GM23338 (cell line): ENCODE results near the gene PCDH1. TPM values are rescaled to one million over a fixed set of nuclear protein-coding genes. Genes with fewer than 3 reads are reported as not detected.

Experiments
- ATAC-seq: fragments of 200-7000 bp; cut with Tn5 transposase; 3 replicates; pipeline ENCODE4 v1.9.1; 2020
- DNase-seq: peaks from one replicate; pipeline ENCODE4 v3.0.0-alpha.2; 2015; ENCODE audit warnings: low spot score
- H2AFZ ChIP-seq: fragments of 200-600 bp; sonication (generic); 2 replicates; pipeline ENCODE4 v1.8.0; 2016; ENCODE audit warnings: antibody characterized with exemption, mild to moderate bottlenecking, moderate library complexity
- H3F3A ChIP-seq: fragments of 200-600 bp; sonication (generic); replicated peaks from 2 replicates; pipeline ENCODE4 v1.8.0; 2017; ENCODE audit warnings: antibody characterized with exemption, mixed run types, low read depth
- H3K27ac ChIP-seq: fragments of 200-600 bp; sonication (generic); 2 replicates; pipeline ENCODE4 v1.6.1; 2016; ENCODE audit warnings: low read depth
- H3K27me3 ChIP-seq: fragments of 200-600 bp; sonication (generic); 2 replicates; pipeline ENCODE4 v1.8.0; 2016; ENCODE audit warnings: mild to moderate bottlenecking, mixed run types, moderate library complexity; ENCODE audit not compliant: insufficient read depth
- H3K36me3 ChIP-seq: fragments of 200-600 bp; sonication (generic); 2 replicates; pipeline ENCODE4 v1.8.0; 2016; ENCODE audit warnings: mild to moderate bottlenecking; ENCODE audit not compliant: insufficient read depth
- H3K4me1 ChIP-seq: fragments of 200-600 bp; sonication (generic); 2 replicates; pipeline ENCODE4 v1.8.0; 2016; ENCODE audit warnings: mild to moderate bottlenecking, moderate library complexity; ENCODE audit not compliant: insufficient read depth
- H3K4me2 ChIP-seq: fragments of 200-600 bp; sonication (generic); 2 replicates; pipeline ENCODE4 v1.7.1; 2017; ENCODE audit warnings: mixed run types
- H3K4me3 ChIP-seq: fragments of 200-600 bp; sonication (generic); 2 replicates; pipeline ENCODE4 v1.6.1; 2016; ENCODE audit warnings: mixed run types
- H3K79me2 ChIP-seq: fragments of 200-600 bp; sonication (generic); replicated peaks from 2 replicates; pipeline ENCODE4 v1.8.0; 2017; ENCODE audit warnings: mild to moderate bottlenecking; ENCODE audit not compliant: insufficient read depth
- H3K9me2 ChIP-seq: fragments of 200-600 bp; sonication (generic); 2 replicates; pipeline ENCODE4 v1.8.0; 2017; ENCODE audit not compliant: insufficient read depth
- H4K20me1 ChIP-seq: fragments of 200-600 bp; sonication (generic); replicated peaks from 2 replicates; pipeline ENCODE4 v1.8.0; 2017; ENCODE audit warnings: mild to moderate bottlenecking; ENCODE audit not compliant: insufficient read depth
- H3K27ac Mint-ChIP-seq: 2 replicates; pipeline ENCODE4 v1.8.0; 2020; ENCODE audit warnings: inconsistent platforms, mild to moderate bottlenecking, moderate library complexity, mixed read lengths
- H3K27me3 Mint-ChIP-seq: 3 replicates; pipeline ENCODE4 v1.8.0; 2022; ENCODE audit warnings: low read depth, mild to moderate bottlenecking, moderate library complexity, mixed read lengths, inconsistent platforms; ENCODE audit not compliant: insufficient read depth, poor library complexity
- H3K36me3 Mint-ChIP-seq: 3 replicates; pipeline ENCODE4 v1.8.0; 2021; ENCODE audit warnings: low read depth, mild to moderate bottlenecking, inconsistent platforms, moderate library complexity, mixed read lengths
- H3K4me1 Mint-ChIP-seq: 3 replicates; pipeline ENCODE4 v1.8.0; 2020; ENCODE audit warnings: mild to moderate bottlenecking, inconsistent platforms, mixed read lengths
- H3K4me3 Mint-ChIP-seq: 3 replicates; pipeline ENCODE4 v1.8.0; 2021; ENCODE audit warnings: moderate library complexity, mild to moderate bottlenecking, inconsistent platforms, mixed read lengths
- H3K9me3 Mint-ChIP-seq: 3 replicates; pipeline ENCODE4 v1.8.0; 2020; ENCODE audit warnings: moderate library complexity, mild to moderate bottlenecking, inconsistent platforms, mixed read lengths
- CTCF ChIP-seq, 2 experiments: fragments of 200-600 bp in 1 of 2; sonication (generic) in 1 of 2; conservative IDR thresholded peaks; 2 replicates each; pipeline versions ENCODE4 v1.5.1 to v1.6.1; 2016 to 2017; ENCODE audit warnings: antibody characterized with exemption in 2 of 2, low read depth in 2 of 2, mild to moderate bottlenecking in 2 of 2, moderate library complexity in 1 of 2
- ETS1 ChIP-seq: IDR thresholded peaks from 2 replicates; pipeline ENCODE4 v1.6.1; 2016; ENCODE audit warnings: antibody characterized with exemption
- EZH2 ChIP-seq: fragments of 200-600 bp; sonication (generic); IDR thresholded peaks from one replicate; pipeline ENCODE4 v1.8.0; 2017; ENCODE audit warnings: antibody characterized with exemption, mild to moderate bottlenecking, low read depth; ENCODE audit not compliant: unreplicated experiment
- JUNB ChIP-seq: IDR thresholded peaks from one replicate; pipeline ENCODE4 v1.6.1; 2016; ENCODE audit warnings: antibody characterized with exemption; ENCODE audit not compliant: unreplicated experiment
- POLR2AphosphoS5 ChIP-seq: IDR thresholded peaks from 2 replicates; pipeline ENCODE4 v1.6.1; 2016; ENCODE audit warnings: antibody characterized with exemption, low read depth
- STAT1 ChIP-seq: IDR thresholded peaks from one replicate; pipeline ENCODE4 v1.6.1; 2016; ENCODE audit warnings: antibody characterized with exemption; ENCODE audit not compliant: unreplicated experiment
- ZNF331 ChIP-seq: fragments of 250-450 bp; sonication (Bioruptor Pico); IDR thresholded peaks from 2 replicates; pipeline ENCODE4 v1.5.0; 2020; ENCODE audit warnings: low read depth, mild to moderate bottlenecking, moderate library complexity
- polyA plus RNA-seq: library from polyadenylated mRNA; unstranded; fragments of >200 nt; fragmentation: Nextera tagmentation; extraction: Ambion mirVana; gene quantifications from 2 replicates; pipeline ENCODE4 v1.2.1, GENCODE V29; 2016
- total RNA-seq: library from RNA; depleted of rRNA; stranded (reverse); fragments of >200 nt; shearing (Covaris generic); gene quantifications from 2 replicates; pipeline ENCODE4 v1.2.3, GENCODE V29; 2014
- TF ChIP-seq, protein P1 (sequence below): IDR thresholded peaks from one replicate; pipeline ENCODE4 v1.6.1; 2018; ENCODE audit warnings: antibody characterized with exemption; ENCODE audit not compliant: unreplicated experiment

The PCDH1 gene
- total and polyA plus RNA-seq, 2 experiments from 2014 or later = 26.2 to 183 TPM

- TF ChIP-seq JUNB (no peak), POLR2AphosphoS5 (no peak), ETS1 (no peak), ZNF331 (CRISPR knock-in tag) (no peak), STAT1 (no peak), EZH2 (no peak), CTCF (conservative IDR thresholded peaks at IDR 0.05; ENCODE audit: low read depth in 2 of 2) (no peak)
- TF ChIP-seq, protein P1, sequence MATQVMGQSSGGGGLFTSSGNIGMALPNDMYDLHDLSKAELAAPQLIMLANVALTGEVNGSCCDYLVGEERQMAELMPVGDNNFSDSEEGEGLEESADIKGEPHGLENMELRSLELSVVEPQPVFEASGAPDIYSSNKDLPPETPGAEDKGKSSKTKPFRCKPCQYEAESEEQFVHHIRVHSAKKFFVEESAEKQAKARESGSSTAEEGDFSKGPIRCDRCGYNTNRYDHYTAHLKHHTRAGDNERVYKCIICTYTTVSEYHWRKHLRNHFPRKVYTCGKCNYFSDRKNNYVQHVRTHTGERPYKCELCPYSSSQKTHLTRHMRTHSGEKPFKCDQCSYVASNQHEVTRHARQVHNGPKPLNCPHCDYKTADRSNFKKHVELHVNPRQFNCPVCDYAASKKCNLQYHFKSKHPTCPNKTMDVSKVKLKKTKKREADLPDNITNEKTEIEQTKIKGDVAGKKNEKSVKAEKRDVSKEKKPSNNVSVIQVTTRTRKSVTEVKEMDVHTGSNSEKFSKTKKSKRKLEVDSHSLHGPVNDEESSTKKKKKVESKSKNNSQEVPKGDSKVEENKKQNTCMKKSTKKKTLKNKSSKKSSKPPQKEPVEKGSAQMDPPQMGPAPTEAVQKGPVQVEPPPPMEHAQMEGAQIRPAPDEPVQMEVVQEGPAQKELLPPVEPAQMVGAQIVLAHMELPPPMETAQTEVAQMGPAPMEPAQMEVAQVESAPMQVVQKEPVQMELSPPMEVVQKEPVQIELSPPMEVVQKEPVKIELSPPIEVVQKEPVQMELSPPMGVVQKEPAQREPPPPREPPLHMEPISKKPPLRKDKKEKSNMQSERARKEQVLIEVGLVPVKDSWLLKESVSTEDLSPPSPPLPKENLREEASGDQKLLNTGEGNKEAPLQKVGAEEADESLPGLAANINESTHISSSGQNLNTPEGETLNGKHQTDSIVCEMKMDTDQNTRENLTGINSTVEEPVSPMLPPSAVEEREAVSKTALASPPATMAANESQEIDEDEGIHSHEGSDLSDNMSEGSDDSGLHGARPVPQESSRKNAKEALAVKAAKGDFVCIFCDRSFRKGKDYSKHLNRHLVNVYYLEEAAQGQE = no peak
These were observed 8.0 kb downstream of the PCDH1 start (continued) for GRCh38 chr5:141870228-141870627.

GRCh38 chr5:141869514-141869913 lies 8.7 kb downstream of the PCDH1 start:
- peaks cover 66% of the 10 kb centered on the region for H3K36me3 Mint-ChIP-seq
- Histone ChIP-seq H3K4me1 (peaks cover 42% of the 10 kb centered on the region), H3K4me3 (no peak overlapping the region), H3K27me3 (no peaks in the 10 kb centered on the region), H3K4me2 (no peak overlapping the region), H3K27ac (no peak overlapping the region), H3K9me2 (no peaks in the 10 kb centered on the region), H3K36me3 (peaks cover 30% of the 10 kb centered on the region), H2AFZ (no peak overlapping the region), H3K79me2 (peaks cover 85% of the 10 kb centered on the region), H4K20me1 (peaks cover 34% of the 10 kb centered on the region), H3F3A (peaks cover 9% of the 10 kb centered on the region)
- peaks cover 50% of the 10 kb centered on the region for H3K4me1 Mint-ChIP-seq
- H3K27ac Mint-ChIP-seq = peak overlapping the region; percentile 89
- peaks cover 22% of the 10 kb centered on the region for H3K27me3 Mint-ChIP-seq
- ATAC-seq = no peak
- no peak overlapping the region for H3K4me3 Mint-ChIP-seq
- no peak for TF ChIP-seq STAT1
- no peaks in the 10 kb centered on the region for H3K9me3 Mint-ChIP-seq
- DNase-seq = no peak
